NCI-H2107 (cell line): Measurements from ENCODE around the gene CDK18.

Experiments used
- DNase-seq: peaks from one replicate; lab custom pipeline; 2025; lab: John Stamatoyannopoulos, UW

The CDK18 gene

DNA sequence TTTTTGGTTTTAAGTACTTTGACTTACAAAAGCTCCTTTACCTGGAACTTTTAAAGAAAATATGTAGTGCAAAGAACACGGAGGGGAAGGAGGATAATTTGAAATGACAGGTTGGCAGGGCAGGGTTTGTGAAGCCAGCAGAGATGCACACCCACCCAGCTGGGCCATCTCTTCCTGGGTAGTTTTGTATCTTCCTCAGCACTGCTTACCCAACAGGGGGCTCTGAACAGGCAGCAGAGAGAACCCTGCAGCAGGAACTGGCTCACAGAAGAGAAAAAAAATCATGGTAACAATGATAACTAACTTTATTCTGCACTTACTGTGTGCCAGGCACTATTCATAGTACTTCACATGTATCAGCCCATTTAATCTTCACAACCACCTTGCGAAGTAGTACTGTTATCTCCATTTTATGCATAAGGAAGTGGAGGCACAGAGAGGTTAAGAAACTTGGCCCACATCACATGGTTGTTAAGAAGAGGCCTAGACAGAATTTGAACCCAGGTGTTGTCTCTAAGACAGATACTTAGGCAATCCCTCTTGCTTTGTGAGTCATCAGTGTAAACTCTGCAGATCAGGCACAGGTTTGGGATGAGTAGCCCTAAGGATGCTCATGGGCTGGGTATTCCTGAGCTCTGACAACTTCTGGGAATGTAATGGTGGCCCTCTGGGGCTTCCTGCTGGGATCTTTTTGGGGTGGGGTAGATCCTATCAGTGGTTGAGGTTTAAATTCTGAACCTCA is 66.5 kb downstream of the CDK18 start:
- no peak for DNase-seq

DNA sequence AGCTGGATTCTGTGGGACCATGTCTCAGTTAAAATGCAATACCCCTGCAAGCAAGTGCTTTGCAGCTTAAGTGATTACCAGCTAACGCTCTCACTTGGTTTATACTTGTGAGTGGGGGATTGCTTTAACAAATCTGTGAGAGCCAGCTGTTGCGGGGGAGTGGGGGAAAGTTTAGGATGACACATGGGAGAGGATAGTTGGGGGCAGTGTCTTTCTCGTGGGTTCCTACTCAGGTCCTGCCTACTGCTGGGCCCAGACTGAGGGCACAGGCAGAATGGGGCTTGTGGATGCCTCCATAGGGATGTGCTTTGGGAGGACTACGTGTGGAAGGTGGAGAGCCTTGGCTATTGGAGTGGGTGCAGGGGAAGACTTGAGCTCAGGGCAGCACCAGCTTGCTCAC is 67.3 kb downstream of the CDK18 start:
- no peak for DNase-seq

DNA sequence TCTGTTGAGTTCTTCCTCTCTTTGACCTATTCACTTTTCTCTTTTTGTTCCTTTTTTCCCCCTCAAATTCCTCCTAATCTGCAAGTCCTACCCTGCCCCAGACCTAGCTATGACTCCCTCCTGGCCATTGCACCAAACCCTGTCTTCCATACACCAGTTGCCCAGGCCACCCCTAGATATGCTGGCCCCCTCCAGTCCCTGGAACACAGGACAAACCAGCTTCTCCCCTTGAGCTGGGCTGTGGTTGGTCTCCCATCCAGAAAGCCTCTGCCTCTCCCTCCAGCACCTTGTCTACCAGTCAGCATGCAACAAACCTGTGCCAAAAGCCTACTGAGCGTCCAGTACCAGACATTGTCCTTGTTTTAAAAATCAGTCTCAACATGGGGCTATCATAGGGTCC is 68.0 kb downstream of the CDK18 start:
- no peak for DNase-seq

DNA sequence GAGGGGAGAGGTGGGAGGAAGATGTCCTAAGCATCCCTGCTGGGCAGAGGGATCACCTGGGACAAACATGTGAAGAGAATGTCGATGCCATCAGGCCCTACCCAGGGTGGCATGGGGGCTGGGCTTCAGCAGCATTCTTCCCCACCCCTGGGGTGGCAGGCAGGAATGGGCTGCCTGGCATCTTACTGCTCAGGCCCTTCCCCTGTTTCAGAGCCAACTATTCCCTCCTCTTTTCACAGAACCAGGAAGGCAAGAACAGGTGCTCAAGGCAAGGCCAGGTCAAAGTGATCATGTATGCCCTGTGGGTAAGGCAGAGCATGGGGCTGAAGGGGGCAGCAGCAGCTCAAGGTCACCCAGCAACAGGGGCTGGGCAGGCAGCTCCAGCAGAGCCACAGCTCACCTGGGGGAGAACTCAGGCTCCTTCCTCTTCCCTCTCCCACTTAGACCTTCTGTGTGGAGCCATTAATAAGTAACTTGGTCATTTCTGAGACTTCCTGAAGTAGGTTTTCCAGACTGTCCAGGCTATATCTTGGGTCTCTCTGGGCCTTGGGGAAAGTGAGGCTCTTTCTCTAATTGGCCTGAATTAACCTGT is 70.9 kb downstream of the CDK18 start:
- DNase-seq, result no peak

DNA sequence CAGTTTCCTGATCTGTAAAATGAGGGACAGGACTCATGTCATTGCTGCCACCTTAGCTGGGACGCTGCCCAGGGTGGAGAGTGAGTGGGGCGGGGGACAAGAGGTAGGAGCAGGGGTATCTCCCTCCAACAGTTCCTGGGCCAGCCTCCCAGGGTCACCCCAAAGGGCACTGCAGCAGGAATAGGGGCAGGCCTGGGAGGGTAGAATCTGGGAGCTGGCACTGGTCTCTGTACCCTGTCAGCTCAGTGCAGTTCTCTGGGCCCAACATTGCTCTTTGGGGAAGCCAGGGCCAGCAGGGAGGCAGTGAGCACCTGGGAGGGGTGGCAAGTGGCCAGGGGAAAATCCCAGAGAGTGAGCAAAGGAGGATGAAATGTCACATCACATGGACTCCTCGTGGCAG is 71.5 kb downstream of the CDK18 start:
- DNase-seq, result no peak

DNA sequence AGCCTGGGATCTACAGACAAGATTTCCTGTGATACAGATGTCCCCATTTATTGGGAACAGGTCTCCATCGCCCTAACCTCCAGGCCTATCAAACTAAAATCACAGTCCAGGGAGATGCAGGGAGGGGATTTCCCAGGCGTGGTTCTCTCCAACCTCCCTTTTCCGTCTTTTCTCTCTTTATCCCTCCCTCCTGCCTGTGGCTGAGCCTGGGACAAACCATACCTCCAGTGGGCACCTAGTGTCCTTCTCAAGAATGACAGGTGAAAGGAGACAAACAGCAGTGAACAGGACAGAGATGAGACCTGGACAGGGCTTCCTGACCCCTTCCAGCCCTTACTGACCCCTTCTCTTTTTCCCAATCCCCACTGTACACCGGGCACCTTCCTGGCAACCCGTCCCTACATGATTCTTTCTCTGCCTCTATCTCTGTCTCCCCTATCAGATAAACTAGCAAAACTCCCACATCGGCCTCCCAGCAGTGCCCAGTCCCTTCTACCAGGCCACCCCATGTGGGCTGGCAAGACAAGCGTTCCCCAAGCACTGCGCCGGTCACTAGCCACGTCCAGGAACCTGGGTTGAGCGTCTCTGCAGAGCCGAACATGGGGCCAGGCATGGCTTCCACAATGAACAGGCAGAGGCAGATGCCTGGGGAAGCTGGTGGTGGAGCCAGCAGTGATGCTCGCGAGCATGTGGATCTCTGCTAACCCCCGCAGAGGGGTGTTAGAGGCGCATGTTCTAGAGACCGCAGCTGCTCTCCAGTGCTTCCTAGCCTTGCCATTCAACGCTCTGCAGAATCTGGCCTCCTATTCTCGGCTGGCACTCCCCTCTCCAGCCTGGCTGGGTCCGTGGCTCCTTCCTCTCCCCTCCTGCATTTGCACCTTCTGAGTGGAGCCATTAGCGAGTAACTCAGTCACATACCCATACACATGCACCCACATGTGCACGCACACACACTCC is 72.6 kb downstream of the CDK18 start:
- no peak for DNase-seq

DNA sequence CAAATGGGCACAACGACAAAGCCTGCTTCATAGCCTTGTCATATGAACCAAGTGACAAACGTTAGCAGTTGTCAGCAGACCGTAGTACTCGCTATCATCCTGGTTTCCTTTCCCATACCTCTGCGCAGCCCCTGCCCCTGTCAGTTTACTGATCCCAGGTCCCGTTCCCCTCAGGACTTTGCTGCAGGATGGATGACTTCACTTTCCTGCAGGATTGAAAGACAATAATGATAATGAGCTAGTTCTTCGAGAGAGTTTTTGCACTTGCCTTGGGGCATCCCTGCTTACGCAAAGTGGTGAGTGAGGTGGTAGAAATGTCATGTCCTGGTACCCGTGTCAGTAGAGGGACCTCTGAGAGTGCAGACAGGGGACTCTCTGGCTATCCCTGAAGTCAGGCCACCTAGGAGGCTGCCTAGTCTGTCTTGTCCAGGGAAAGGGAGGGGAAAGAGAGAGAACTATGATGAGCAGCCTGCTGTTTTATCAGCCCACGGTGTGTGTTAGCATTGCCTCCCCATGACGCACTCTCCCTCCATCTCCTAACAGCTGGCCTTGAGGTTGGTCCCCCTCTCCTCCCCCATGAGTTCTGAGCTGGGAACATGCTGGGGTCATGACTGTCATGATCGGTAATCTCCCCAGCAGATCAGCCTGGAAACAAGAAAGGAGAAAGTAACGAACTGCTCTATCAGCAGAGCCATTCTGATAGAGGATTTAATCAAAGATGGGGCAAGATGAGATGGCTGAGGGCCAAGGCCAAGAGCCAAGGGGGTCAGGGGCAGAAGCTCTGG is 73.6 kb downstream of the CDK18 start:
- DNase-seq, result no peak

DNA sequence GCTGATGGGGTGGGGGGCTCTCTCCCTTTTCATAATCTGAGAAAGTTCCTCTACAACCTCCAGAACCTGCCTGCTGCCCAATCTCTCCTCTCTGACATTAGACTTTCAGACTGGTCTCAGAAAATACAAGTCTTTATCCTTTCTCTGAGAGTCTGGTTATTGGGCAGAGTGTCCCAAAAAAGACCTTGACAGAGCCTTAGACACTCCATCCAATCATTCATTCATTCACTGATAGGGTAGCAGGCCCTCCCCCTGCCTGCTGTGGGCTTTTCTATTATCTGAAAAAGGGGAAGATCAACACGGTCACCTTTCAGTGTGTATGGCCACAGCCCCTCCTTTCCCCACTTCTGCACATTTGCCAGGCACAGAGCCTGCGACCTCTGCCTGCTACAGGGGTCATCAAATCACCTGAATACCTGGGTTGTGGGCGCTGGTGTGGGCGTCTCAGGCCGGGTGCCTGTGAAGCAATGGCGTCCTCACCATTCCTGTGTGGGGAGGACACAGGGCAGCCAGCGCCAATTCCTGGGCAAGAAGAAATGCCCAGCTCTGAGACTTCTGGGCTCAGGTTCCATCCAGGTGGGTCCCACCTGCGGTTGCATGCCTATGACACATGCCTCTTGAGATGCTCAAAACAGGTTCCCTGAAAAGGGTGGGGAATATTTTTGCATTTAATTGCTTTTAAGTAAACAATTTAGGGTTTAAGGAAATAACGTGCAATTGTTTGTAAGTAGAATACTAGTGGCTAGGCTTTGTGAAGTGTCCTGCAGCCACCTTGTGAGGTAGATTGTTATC is 74.5 kb downstream of the CDK18 start:
- DNase-seq, result peak; percentile 68

DNA sequence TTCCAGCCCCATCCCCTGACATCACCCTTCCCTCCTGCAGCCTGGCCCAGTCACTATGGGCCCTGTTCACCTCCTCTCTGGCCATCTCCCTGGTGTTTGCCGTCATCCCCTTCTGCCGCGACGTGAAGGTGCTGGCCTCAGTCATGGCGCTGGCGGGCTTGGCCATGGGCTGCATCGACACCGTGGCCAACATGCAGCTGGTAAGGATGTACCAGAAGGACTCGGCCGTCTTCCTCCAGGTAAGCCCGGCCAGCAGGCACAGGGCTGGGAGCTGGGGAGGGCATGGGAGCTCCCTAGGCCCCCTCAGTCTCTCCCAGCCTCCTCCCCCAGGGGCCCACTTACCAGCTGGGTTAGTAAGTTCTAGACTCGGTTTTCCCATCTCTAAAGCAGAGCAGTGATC is 75.2 kb downstream of the CDK18 start:
- DNase-seq, result no peak

DNA sequence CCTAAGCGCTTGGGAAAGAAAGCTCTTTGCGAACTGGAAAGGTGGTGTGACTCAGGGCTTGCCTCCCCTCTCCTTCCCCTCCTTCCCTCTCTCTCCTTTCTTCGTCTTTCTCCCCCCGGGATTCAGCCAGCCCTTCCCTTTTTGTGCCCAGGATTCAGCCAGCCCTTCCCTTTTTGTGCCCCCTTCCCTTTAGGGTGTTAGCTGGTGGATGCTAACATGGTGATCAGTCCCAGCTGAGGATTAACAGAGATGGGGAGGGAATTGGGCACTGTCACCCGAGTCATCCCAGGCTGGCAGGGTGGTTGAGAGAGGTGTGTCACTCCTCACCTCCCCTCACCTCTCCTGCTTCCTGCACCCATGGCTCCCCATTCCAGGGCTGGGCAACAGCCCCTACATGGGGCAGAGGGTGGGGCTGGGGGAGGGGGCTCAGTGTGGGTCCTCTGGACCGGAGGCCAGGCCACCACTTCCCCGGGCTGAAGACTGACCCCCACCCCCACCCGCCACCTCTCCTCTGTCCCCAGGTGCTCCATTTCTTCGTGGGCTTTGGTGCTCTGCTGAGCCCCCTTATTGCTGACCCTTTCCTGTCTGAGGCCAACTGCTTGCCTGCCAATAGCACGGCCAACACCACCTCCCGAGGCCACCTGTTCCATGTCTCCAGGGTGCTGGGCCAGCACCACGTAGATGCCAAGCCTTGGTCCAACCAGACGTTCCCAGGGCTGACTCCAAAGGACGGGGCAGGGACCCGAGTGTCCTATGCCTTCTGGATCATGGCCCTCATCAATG is 75.9 kb downstream of the CDK18 start:
- DNase-seq, result no peak

DNA sequence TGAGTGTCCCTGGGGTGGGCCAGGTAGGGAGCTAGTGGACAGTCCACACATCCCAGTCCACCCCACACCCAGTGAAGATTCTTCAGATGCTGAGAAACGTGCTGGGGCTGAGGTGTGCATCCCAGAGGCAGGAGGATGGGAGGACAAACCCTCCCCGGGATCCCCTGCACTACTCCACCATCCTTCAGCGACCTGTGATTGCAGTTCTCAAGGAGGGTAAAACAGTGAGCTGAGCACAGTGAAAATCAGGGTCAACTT is 76.4 kb downstream of the CDK18 start:
- no peak for DNase-seq

DNA sequence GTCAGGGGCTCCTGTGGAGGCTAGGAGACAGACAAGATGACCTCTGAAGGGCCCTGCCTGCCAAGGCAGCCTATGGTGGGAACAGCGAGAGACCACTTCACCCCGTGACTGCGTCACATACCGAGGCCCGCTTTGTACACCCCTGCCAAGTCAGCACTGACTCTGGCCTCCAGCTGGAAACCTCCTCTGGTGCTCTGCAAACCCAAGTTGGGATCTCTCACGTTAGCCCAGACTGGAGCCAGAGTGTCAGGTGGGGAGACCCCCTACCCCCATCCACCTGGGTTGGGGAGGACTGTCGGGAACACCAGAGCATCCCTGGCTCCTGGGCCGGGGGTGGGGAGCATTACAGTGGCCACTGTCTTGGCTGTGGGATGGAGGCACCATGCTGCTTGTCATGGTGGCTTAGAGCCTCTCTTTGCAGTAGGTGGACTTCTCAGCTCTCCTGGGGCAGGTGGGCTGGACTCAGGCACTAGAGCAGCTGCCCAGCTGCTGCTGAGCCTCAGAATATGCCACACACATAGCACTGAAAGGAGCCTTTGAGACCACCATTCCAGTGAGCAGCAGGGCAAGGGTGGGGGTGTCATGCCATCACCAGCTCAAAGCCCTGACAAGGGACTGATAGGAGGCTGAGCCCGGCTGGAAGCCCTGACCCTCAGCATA is 77.0 kb downstream of the CDK18 start:
- no peak for DNase-seq

DNA sequence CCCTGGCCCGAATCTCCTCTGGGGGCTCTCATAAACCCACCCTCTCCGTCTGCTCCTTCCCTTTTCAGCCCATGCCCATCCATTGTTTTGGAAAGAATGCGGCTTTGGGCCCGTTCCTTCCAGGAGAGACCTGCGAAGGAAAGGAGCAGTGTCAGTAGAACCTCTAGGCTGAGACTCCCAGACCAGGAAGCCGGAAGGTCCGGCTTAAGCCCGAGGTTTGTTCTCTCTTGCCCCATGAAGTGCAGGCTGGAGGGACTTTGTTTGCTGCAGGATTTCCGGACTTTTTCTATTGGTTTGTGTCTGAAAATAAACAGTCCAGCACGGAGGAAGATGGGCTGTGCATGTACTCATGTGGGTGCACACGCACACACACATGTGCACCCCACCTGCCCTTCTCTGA is 77.6 kb downstream of the CDK18 start:
- no peak for DNase-seq
